ENCODE results near the gene YARS2. TPM values are rescaled to one million over a fixed set of nuclear protein-coding genes. Genes with fewer than 3 reads are reported as not detected.

YARS2 gene
- total RNA-seq, 1 donor from 2014 or later = 26.5 TPM

GRCh38 chr12:32789916-32790315 lies 34.2 kb upstream of the YARS2 start:
- no peaks in the 10 kb centered on the region for H3K9me3 ChIP-seq (ENCODE audit: insufficient read depth, low read depth, low read length)
- H3K36me3 ChIP-seq (ENCODE audit: insufficient read depth, low read length) = no peaks in the 10 kb centered on the region
- no peaks in the 10 kb centered on the region for H3K79me2 ChIP-seq (ENCODE audit: insufficient read depth, low read length)
- peaks cover 4% of the 10 kb centered on the region for H3K36me3 Mint-ChIP-seq (ENCODE audit: low read depth, unreplicated experiment)
- H3K4me2 ChIP-seq (ENCODE audit: low read length) = no peak overlapping the region
- H4K20me1 ChIP-seq (ENCODE audit: insufficient read depth, low read length) = no peaks in the 10 kb centered on the region
- peaks cover 2% of the 10 kb centered on the region for H3K9me3 Mint-ChIP-seq (ENCODE audit: unreplicated experiment)
- TF ChIP-seq EZH2 (IDR thresholded peaks at IDR 0.05; ENCODE audit: insufficient read depth, low read length) (no peak), CTCF (IDR thresholded peaks at IDR 0.05; ENCODE audit: insufficient read depth, low read depth, low read length) (no peak)
- H3K27me3 Mint-ChIP-seq (ENCODE audit: low read depth, unreplicated experiment) = no peaks in the 10 kb centered on the region
- no peak overlapping the region for H3K9ac ChIP-seq (ENCODE audit: low read length)
- FAIRE-seq (no peak), DNase-seq (ENCODE audit: low read depth) (no peak)
- no peak overlapping the region for H3K27ac ChIP-seq (ENCODE audit: low read depth, low read length)
- H3K4me3 ChIP-seq (ENCODE audit: insufficient read depth, low read depth, low read length) = no peak overlapping the region
- no peaks in the 10 kb centered on the region for H3K27me3 ChIP-seq (ENCODE audit: insufficient read depth, low read length)
- H3K4me3 Mint-ChIP-seq (ENCODE audit: unreplicated experiment) = no peak overlapping the region
- H3K4me1 Mint-ChIP-seq (ENCODE audit: low read depth, unreplicated experiment) = no peaks in the 10 kb centered on the region
- H3K27ac Mint-ChIP-seq (ENCODE audit: unreplicated experiment) = no peak overlapping the region
- H2AFZ ChIP-seq (ENCODE audit: low read depth, low read length) = no peak overlapping the region
- no peaks in the 10 kb centered on the region for H3K4me1 ChIP-seq (ENCODE audit: insufficient read depth, low read length)

GRCh38 chr12:32789446-32789845 lies 33.7 kb upstream of the YARS2 start:
- no peak overlapping the region for H3K27ac ChIP-seq (ENCODE audit: low read depth, low read length)
- H3K9ac ChIP-seq (ENCODE audit: low read length) = no peak overlapping the region
- no peaks in the 10 kb centered on the region for H3K79me2 ChIP-seq (ENCODE audit: insufficient read depth, low read length)
- TF ChIP-seq CTCF (IDR thresholded peaks at IDR 0.05; ENCODE audit: insufficient read depth, low read depth, low read length) = no peak
- TF ChIP-seq EZH2 (IDR thresholded peaks at IDR 0.05; ENCODE audit: insufficient read depth, low read length) = no peak
- H3K9me3 ChIP-seq (ENCODE audit: insufficient read depth, low read depth, low read length) = no peaks in the 10 kb centered on the region
- Mint-ChIP-seq H3K4me1 (ENCODE audit: low read depth, unreplicated experiment) (no peaks in the 10 kb centered on the region), H3K36me3 (ENCODE audit: low read depth, unreplicated experiment) (peaks cover 4% of the 10 kb centered on the region), H3K27ac (ENCODE audit: unreplicated experiment) (no peak overlapping the region), H3K4me3 (ENCODE audit: unreplicated experiment) (no peak overlapping the region), H3K27me3 (ENCODE audit: low read depth, unreplicated experiment) (no peaks in the 10 kb centered on the region), H3K9me3 (ENCODE audit: unreplicated experiment) (peaks cover 2% of the 10 kb centered on the region)
- H3K4me3 ChIP-seq (ENCODE audit: insufficient read depth, low read depth, low read length) = no peak overlapping the region
- no peaks in the 10 kb centered on the region for H4K20me1 ChIP-seq (ENCODE audit: insufficient read depth, low read length)
- H3K27me3 ChIP-seq (ENCODE audit: insufficient read depth, low read length) = no peaks in the 10 kb centered on the region
- H3K36me3 ChIP-seq (ENCODE audit: insufficient read depth, low read length) = no peaks in the 10 kb centered on the region
- no peaks in the 10 kb centered on the region for H3K4me1 ChIP-seq (ENCODE audit: insufficient read depth, low read length)
- H3K4me2 ChIP-seq (ENCODE audit: low read length) = no peak overlapping the region
- FAIRE-seq = no peak
- no peak for DNase-seq (ENCODE audit: low read depth)
- H2AFZ ChIP-seq (ENCODE audit: low read depth, low read length) = no peak overlapping the region

GRCh38 chr12:32788405-32788804 lies 32.7 kb upstream of the YARS2 start:
- no peak for FAIRE-seq
- Mint-ChIP-seq H3K4me3 (ENCODE audit: unreplicated experiment) (no peak overlapping the region), H3K4me1 (ENCODE audit: low read depth, unreplicated experiment) (no peaks in the 10 kb centered on the region), H3K9me3 (ENCODE audit: unreplicated experiment) (peaks cover 2% of the 10 kb centered on the region), H3K36me3 (ENCODE audit: low read depth, unreplicated experiment) (peaks cover 4% of the 10 kb centered on the region), H3K27me3 (ENCODE audit: low read depth, unreplicated experiment) (no peaks in the 10 kb centered on the region), H3K27ac (ENCODE audit: unreplicated experiment) (no peak overlapping the region)
- Histone ChIP-seq H3K4me3 (ENCODE audit: insufficient read depth, low read depth, low read length) (no peak overlapping the region), H3K27me3 (ENCODE audit: insufficient read depth, low read length) (no peaks in the 10 kb centered on the region), H3K79me2 (ENCODE audit: insufficient read depth, low read length) (no peaks in the 10 kb centered on the region), H3K27ac (ENCODE audit: low read depth, low read length) (no peak overlapping the region), H3K4me1 (ENCODE audit: insufficient read depth, low read length) (no peaks in the 10 kb centered on the region), H3K9me3 (ENCODE audit: insufficient read depth, low read depth, low read length) (no peaks in the 10 kb centered on the region), H3K4me2 (ENCODE audit: low read length) (no peak overlapping the region), H3K9ac (ENCODE audit: low read length) (no peak overlapping the region), H2AFZ (ENCODE audit: low read depth, low read length) (no peak overlapping the region), H4K20me1 (ENCODE audit: insufficient read depth, low read length) (no peaks in the 10 kb centered on the region), H3K36me3 (ENCODE audit: insufficient read depth, low read length) (no peaks in the 10 kb centered on the region)
- TF ChIP-seq EZH2 (IDR thresholded peaks at IDR 0.05; ENCODE audit: insufficient read depth, low read length) (no peak), CTCF (IDR thresholded peaks at IDR 0.05; ENCODE audit: insufficient read depth, low read depth, low read length) (no peak)
- no peak for DNase-seq (ENCODE audit: low read depth)
